OCI-M1 (cell line): ENCODE data around the gene RTBDN.
A peak's percentile ranks its signal among the peaks of the same experiment; 100 is the strongest.
"Not testable (repeated sequence)": the region's sequence is repeated elsewhere in the genome, so short reads cannot be mapped to it uniquely, and the experiment has no call there.

Experiments
- DNase-seq: peaks from one replicate; lab custom pipeline; 2025; lab: John Stamatoyannopoulos, UW

RTBDN gene

GRCh38 chr19:12856653-12857052, 22.3 kb upstream of the RTBDN start:
- DNase-seq, result no peak

- peak; percentile 85 for DNase-seq
Observed at GRCh38 chr19:12847159-12848139, 13.1 kb upstream of the RTBDN start.

DNA sequence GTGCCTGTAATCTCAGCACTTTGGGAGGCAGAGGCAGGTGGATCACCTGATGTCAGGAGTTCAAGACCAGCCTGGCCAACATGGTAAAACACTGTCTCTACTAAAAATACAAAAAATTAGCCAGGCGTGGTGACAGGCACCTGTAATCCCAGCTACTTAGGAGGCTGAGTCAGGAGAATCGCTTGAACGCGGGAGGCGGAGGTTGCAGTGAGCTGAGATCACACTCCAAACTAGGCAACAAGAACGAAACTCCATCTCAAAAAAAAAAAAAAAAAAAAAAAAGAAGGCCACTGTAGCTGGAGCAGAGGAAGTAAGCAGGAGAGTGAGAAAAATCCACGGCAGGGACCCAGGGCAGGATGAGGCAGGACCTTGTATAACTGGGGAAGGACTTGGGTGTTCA, 12.2 kb upstream of the RTBDN start:
- DNase-seq, result not testable (repeated sequence)

DNA sequence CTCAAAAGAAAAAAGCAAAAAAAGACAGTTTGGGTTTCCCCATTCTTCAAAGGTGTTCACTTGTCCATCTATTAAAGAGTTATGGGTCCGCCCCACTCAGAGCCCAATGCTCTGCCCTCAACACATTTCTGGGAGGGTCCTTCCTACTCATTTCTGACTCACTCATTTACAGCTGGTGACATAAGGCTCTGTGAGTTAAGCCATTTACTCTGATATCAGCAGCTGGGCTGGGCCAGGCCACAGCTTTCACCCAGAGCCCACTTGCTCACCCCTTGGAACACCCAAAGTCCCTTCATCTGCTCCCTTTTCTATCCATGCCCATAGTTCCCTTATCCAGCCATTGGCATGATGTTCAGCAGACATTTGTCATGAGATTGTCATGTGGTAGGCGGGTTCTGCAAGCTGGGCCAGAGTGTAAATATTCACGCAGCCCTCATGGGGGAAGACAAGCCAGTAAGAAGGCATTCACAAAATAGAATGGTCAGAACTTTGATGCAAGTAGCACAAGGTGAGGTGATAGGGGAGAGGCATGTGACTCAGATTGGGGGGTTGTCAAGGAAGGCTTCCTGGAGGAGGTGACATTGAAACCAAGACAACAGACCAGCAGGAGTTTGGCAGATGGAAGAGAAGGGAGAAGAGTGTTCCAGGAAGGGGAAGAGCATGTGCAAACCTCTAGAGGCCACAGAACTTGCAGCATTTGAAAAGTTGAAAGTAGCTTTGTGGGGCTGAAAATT, 9.8 kb upstream of the RTBDN start:
- DNase-seq, result no peak

GRCh38 chr19:12843328-12843727, 8.9 kb upstream of the RTBDN start:
- DNase-seq, result no peak

DNA sequence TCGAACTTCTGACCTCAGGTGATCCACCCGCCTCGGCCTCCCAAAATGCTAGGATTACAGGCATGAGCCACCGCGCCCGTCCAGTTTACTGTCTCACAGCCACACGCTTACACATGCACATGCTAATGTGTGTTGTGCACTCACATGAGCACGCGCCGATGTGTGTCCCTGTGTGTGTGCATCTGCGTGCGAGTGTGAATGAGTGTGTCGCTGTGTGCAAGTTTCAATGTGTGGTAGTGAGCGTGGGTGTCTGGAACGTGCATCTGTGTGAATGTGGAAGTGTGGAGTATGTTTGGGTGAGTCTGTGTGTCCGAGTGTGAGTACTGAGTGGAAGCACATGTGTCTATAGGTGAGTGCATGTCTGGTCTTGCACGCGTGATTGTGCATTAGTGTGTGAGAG, 8.1 kb upstream of the RTBDN start:
- DNase-seq, result no peak

DNA sequence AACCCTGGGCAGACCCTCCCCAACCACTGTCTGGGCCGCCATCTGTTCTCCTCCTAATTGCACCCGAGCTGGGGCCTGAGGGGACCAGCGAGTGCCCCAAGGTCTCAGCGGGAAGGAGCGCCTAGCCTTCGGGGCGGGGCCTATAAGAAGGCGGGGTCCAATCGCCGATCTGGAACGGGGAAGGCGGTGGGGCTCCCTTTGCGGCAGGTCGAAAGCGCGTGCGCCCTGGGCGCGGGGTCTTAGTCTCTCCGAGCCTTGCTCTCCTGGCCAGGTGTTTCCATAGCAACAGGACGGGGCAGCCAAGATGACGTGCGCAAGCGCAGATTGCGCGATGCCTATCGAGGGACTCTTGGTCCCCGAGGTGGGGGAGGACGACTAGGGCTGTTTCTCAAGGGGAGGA, 6.7 kb upstream of the RTBDN start:
- no peak for DNase-seq

DNA sequence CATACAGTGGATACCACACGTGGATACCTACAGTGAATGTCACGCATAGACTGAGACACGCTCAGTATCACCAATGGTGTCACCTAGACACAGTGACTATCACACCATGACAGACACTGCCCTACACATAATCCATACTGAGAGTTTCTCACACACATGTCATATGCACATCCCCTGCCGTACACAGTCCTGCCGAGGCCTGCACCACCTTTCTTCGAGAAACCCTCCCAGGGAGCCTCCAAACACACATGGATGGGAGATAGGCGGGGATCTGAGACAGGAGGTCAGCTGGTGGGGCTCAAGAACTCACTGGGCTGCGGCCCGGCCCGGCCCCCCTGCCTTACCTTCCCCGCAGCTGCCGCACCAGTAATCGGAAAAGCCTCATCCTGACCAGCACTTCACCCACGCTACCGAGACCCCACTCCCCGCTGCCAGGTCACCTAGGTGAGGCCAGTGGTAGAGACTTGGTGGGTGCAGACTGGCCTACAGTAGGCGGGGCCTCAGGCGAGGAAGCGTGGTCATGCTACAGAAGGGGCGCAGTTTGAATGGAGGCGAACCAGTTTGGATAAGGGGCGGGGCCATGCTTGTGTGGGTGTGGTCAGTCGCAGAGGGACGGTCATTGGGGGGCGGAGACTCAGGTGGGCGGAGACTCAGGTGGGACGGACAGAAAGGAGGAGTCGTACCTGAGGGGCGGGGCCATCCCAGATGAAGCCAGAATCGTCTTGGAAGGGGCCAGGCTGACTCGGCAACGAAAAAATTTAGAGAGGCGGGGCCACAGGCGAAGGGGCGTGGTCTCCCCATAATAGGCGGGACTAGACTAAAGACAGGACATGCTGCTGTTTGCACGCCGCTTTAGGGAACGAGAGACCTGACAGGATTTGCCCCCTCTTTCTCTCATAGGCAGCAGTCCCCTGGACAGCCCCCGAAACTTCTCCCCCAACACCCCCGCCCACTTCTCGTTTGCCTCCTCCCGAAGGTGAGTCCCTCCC, 6.0 kb upstream of the RTBDN start:
- DNase-seq, result peak; percentile 55

- DNase-seq, result no peak
Observed at GRCh38 chr19:12838886-12839756, 4.7 kb upstream of the RTBDN start.

DNA sequence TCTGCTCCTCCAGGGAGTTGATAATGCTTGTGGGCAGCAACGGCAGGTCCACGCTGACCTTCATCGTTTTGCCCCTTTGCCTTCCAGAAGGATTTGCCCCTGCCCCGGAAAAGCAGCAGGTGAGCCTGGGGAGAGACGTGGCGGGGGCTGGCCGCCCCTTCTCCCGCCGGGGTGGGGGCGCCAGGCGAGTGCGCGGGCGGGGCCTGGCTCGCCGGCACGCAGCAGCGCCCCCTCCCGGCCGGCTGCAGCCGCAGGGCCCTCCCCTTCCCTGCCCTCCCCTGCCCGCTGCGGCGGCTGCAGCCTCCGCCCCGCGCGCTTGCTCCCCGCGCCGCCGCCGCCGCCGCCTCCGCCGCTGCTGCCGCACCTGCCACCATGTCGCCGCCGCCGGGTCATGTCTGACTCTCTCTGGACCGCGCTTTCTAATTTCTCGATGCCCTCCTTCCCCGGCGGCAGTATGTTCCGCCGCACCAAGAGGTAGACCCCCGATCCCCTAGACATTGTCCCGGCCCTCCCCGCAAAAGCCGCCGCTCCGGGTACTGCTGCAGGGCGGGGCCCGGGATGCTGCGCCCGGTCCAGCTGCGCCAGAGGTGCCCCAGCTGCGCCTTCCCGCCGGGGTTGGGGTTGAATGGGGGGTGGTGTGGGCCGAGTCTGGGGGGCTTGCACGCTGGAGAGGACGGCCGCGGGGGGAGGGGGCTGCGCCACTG, 4.0 kb upstream of the RTBDN start, which contains the start of gene MAST1:
Gene MAST1 (plus strand): TSS at position 334 of the 704 bp plus-strand sequence. CDS start 58 bp downstream, at position 392.
- peak; percentile 61 for DNase-seq

DNA sequence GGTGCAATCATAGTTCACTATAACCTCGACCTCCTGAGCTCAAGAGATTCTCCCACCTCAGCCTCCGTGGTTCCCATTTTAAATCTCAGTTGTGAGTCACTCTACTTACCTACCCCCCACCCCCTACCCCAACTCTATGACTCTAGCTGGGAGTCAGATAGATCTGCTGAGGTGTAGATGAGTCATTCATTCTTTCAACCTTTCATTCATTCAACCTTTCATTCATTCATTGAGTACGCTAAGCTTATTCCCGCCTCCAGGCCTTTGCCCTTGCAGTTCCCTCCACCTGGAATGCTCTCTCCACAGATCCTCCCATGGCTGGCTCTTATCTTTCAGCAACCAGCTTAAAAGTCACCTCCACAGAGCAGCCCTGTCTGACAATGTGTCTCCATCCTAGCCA, 2.8 kb upstream of the RTBDN start:
- DNase-seq, result no peak

DNA sequence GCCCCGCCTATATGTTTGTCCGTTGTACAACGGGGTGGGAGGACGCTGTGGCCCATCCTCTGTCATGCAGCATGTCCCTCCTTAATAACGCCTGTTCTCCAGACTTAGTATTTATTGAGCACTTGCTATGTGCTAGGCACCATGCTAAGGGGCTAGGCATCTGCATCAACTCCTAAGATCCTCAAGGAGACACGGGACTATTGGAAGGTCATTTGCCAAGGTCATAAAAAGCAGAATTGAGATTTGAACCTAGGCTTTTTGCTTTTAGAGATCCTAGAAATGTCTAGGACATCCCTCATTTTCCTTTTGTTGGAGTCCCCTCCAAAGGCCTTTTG, 2.1 kb upstream of the RTBDN start:
- DNase-seq, result no peak

DNA sequence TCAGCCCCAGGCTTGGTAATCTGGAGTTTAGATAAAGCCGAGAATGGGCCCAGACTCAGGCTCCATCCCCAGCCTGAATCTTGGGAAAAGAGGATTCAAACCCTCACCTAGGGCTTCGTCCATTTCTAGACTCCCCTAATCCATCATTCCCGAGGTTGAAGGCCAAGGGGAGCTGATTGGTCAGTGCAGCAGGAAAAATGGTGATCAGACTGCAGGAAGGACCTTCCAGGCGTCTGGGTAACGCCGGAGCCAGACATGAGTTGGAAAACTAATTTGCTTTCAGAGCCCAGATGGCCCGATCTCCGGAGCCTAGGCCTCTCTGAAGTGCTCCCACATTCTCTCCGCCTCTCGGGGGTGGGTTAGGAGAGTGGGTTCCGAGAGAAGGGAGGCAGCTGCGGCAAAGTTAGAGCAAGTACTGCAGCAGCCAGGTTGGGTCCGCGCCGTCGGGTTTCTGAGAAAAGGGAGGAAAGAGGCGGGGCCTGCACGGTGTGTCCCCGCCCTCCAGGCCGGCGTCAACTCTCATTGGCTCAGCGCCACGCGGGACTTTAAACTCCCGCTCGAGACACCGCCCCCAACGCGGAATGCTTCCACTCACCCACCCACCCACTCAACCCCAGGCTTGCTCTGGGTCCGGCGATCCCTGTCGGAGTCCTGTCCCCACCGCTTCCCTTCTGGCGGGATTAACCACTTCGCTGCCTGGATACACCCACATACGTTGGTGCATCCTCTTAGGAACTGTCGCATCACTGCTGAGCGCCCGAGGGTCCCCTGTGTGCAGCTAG, 788 bp upstream of the RTBDN start:
- no peak for DNase-seq

GRCh38 chr19:12833738-12834565, 427 bp downstream of the RTBDN start:
- peak; percentile 20 for DNase-seq

DNA sequence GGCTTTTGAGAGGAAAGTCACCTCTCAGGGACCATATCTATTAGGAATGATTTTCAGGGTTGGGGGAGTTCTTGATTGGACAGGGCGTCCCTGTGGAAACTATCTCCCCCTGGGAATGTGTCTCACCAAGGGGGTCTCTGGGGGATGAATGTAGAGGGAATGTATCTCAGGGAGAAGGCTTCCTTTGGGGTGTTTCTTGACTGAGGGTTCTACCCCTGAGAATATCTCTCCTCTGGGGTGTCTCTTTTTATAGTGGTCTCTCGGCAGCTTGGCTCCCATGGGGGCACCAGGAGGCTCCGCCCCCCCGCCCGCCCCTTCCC, 1.0 kb downstream of the RTBDN start:
- DNase-seq, result no peak

DNA sequence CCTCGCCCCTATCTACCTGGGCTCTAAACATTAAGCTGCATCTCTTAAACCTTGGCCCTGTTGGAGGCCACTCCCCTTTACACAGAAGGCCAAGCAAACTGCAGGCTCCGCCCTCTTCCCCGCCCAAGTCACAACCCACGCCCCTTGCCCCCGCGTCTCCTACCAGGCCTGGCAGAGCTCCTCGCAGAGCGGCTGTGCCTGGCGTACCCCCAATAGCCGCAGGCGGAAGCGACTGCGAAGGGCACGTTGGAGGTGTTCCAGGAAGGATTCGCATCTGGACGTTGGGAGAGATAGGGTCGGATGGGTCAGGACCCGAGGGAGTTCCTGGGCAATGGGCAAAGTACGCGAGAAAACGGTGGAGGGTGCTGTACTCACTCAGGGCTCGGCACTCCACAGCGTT, 5.9 kb downstream of the RTBDN start:
- peak; percentile 38 for DNase-seq

DNA sequence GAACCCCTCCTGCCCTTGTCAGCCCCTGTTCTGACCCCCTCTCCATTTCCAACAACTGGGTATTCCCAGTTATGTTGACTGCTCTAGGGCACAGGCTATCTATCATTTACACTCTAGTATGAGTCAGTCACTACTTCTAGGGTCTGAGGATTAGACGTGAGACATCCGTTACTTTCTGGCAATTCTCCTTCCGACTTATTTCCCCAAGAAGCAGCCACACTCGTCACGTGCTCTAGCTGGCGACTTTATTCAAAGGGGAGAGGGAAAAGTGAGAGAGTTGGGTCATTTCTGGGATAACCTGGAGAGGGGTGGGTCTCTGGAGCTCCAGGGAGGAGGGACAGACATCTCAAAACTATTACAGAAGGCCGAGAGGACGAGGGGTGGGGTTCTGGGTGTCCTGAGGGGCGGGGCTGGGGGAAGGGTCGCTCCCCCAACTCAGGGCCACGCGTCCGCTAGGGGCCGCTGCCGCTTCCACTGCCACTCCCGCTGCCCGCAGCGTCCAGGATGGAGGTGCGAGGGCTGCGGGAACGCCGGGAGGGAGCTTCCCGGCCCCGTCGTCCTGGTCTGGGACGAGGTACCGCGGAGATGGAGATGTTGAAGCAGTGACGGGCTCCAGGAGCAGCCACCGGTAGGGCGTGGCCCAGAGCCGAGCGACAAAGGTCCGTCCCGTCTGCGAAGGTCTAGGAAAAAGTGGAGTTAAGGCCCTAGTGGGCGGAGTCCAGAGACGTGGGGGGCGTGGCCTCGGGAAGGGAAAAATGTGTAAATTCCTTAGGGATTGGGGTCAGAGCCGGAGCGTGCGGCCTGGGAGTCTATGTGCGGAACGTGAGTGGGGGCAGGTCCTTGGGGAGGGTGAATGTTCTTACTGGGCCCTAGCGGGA, 8.9 kb downstream of the RTBDN start:
- DNase-seq, result no peak

DNA sequence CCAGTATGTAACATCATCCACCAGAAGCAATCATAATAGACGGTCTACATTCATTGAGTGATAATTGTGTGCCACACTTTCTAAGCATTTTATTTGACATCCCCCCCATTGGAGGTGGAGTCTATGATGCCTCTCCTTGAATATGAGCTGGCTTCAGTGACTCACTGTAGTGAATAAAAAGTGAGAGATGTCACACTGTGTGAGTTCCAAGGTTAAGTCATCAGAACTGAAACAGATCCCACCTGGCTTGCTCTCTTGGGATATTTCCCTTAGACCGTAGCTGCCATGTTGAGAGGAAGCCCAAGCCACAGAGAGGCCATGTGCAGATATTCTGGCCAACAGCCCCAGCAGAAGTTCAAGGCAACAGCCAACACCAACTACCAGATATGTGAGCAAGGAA, 12.6 kb downstream of the RTBDN start:
- DNase-seq, result no peak
